HepG2 (cell line): ENCODE data around the gene C5AR1. TPM values are rescaled to one million over a fixed set of nuclear protein-coding genes. Genes with fewer than 3 reads are reported as not detected.
A peak's percentile ranks its signal among the peaks of the same experiment; 100 is the strongest.

ENCODE experiments used
- CHCHD3 ChIP-seq: sonication (generic); formaldehyde crosslinking; IDR thresholded peaks from 2 replicates; pipeline ENCODE4 v1.8.0; 2022; ENCODE audit warnings: mild to moderate bottlenecking, missing genetic modification reagents, moderate library complexity
- DNMT1 ChIP-seq: sonication (generic); formaldehyde crosslinking; IDR thresholded peaks from 2 replicates; pipeline ENCODE4 v1.5.1; 2020; ENCODE audit warnings: mild to moderate bottlenecking, missing genetic modification reagents
- HOXD1 ChIP-seq: sonication (generic); formaldehyde crosslinking; IDR thresholded peaks from 2 replicates; pipeline ENCODE4 v1.5.0; 2020; ENCODE audit warnings: missing genetic modification reagents
- JUNB ChIP-seq: sonication (generic); formaldehyde crosslinking; IDR thresholded peaks from 2 replicates; pipeline ENCODE4 v1.8.0; 2022; ENCODE audit warnings: missing genetic modification reagents, mild to moderate bottlenecking, borderline replicate concordance
- MATR3 ChIP-seq: sonication (generic); formaldehyde crosslinking; IDR thresholded peaks from 2 replicates; pipeline ENCODE4 v1.4.0; 2020; ENCODE audit warnings: missing genetic modification reagents
- MIXL1 ChIP-seq: IDR thresholded peaks from 2 replicates; pipeline ENCODE4 v1.6.1; 2016
- MTF1 ChIP-seq: sonication (generic); formaldehyde crosslinking; IDR thresholded peaks from 2 replicates; pipeline ENCODE4 v1.5.0; 2020; ENCODE audit warnings: missing genetic modification reagents
- REXO4 ChIP-seq: sonication (generic); formaldehyde crosslinking; IDR thresholded peaks from 2 replicates; pipeline ENCODE4 v1.8.0; 2022; ENCODE audit warnings: missing genetic modification reagents, mild to moderate bottlenecking, borderline replicate concordance
- RNF2 ChIP-seq: fragments of 450-650 bp; conservative IDR thresholded peaks from 2 replicates; pipeline ENCODE4 v1.6.1; 2016; ENCODE audit warnings: low read depth
- SRF ChIP-seq: IDR thresholded peaks from 2 replicates; pipeline ENCODE4 v1.6.1; 2011; ENCODE audit warnings: mild to moderate bottlenecking, low read depth, low read length, moderate library complexity
- SYNCRIP ChIP-seq: fragments of 200-400 bp; formaldehyde crosslinking; IDR thresholded peaks from 2 replicates; pipeline ENCODE4 v1.6.1; 2018; ENCODE audit warnings: mild to moderate bottlenecking, low read depth, low read length; ENCODE audit not compliant: insufficient read depth
- ZFAT ChIP-seq: sonication (generic); formaldehyde crosslinking; conservative IDR thresholded peaks from 2 replicates; pipeline ENCODE4 v1.8.1; 2023; ENCODE audit warnings: missing genetic modification reagents, inconsistent platforms
- ZNF207 ChIP-seq: fragments of 450-650 bp; IDR thresholded peaks from 2 replicates; pipeline ENCODE4 v1.6.1; 2016; ENCODE audit warnings: antibody characterized with exemption, borderline replicate concordance
- ZNF3 ChIP-seq: IDR thresholded peaks from 2 replicates; pipeline ENCODE4 v1.7.0; 2017; ENCODE audit warnings: inconsistent platforms
- ZNF556 ChIP-seq: sonication (generic); formaldehyde crosslinking; IDR thresholded peaks from 2 replicates; pipeline ENCODE4 v1.4.0; 2020; ENCODE audit warnings: mild to moderate bottlenecking, missing genetic modification reagents, borderline replicate concordance
- ZNF563 ChIP-seq: sonication (generic); formaldehyde crosslinking; IDR thresholded peaks from 2 replicates; pipeline ENCODE4 v1.8.0; 2022; ENCODE audit warnings: mild to moderate bottlenecking, moderate library complexity, missing genetic modification reagents
- ZNF572 ChIP-seq: sonication (generic); formaldehyde crosslinking; IDR thresholded peaks from 2 replicates; pipeline ENCODE4 v1.5.1; 2020; ENCODE audit warnings: mild to moderate bottlenecking, missing genetic modification reagents
- ZNF724P ChIP-seq: sonication (generic); formaldehyde crosslinking; IDR thresholded peaks from 2 replicates; pipeline ENCODE4 v1.8.0; 2022; ENCODE audit warnings: missing genetic modification reagents, borderline replicate concordance
- ZSCAN31 ChIP-seq: sonication (generic); formaldehyde crosslinking; IDR thresholded peaks from 2 replicates; pipeline ENCODE4 v1.5.0; 2020; ENCODE audit warnings: low read depth, mild to moderate bottlenecking, missing genetic modification reagents
- polyA plus RNA-seq, 8 experiments: library from polyadenylated mRNA; depleted of rRNA in 3 of 8; stranded (reverse) in 7 of 8; unstranded in 1 of 8; fragments of >200 nt; fragmentation: Illumina TruSeq in 4 of 8; extraction: Trizol in 4 of 8; gene quantifications; 2 replicates each; pipeline versions ENCODE4 v1.2.1 to v1.2.3, GENCODE V29; 2011 to 2016; ENCODE audit warnings: low read depth in 4 of 8, missing spikeins in 1 of 8, mixed read lengths in 1 of 8; ENCODE audit not compliant: insufficient read depth in 1 of 8
- total RNA-seq, 5 experiments: library from RNA; depleted of rRNA; stranded (reverse); fragments of >200 nt; fragmentation: Illumina TruSeq; extraction: Trizol; gene quantifications; 2 replicates each; pipeline ENCODE4 v1.2.3, GENCODE V29; 2016; ENCODE audit warnings: low read depth in 1 of 5
- TF ChIP-seq, protein P1 (sequence below): sonication (generic); formaldehyde crosslinking; IDR thresholded peaks from 2 replicates; pipeline ENCODE4 v1.4.0; 2020; ENCODE audit warnings: missing genetic modification reagents, mild to moderate bottlenecking, borderline replicate concordance
- TF ChIP-seq, protein P2 (sequence below): sonication (generic); formaldehyde crosslinking; IDR thresholded peaks from 2 replicates; pipeline ENCODE4 v1.8.0; 2023; ENCODE audit warnings: mild to moderate bottlenecking, missing genetic modification reagents
- TF ChIP-seq, protein P3 (sequence below): sonication (generic); formaldehyde crosslinking; IDR thresholded peaks from 2 replicates; pipeline ENCODE4 v1.8.0; 2022; ENCODE audit warnings: missing genetic modification reagents, low read depth, mild to moderate bottlenecking, borderline replicate concordance
- TF ChIP-seq, protein P4 (sequence below): sonication (generic); formaldehyde crosslinking; conservative IDR thresholded peaks from 2 replicates; pipeline ENCODE4 v1.4.0; 2020; ENCODE audit warnings: missing genetic modification reagents

C5AR1 gene
- total and polyA plus RNA-seq, 2 of the 13 experiments (the other 11 are each of a cell fraction or from before 2014, with no cell fraction given) = 0.07 to 1.6 TPM

DNA sequence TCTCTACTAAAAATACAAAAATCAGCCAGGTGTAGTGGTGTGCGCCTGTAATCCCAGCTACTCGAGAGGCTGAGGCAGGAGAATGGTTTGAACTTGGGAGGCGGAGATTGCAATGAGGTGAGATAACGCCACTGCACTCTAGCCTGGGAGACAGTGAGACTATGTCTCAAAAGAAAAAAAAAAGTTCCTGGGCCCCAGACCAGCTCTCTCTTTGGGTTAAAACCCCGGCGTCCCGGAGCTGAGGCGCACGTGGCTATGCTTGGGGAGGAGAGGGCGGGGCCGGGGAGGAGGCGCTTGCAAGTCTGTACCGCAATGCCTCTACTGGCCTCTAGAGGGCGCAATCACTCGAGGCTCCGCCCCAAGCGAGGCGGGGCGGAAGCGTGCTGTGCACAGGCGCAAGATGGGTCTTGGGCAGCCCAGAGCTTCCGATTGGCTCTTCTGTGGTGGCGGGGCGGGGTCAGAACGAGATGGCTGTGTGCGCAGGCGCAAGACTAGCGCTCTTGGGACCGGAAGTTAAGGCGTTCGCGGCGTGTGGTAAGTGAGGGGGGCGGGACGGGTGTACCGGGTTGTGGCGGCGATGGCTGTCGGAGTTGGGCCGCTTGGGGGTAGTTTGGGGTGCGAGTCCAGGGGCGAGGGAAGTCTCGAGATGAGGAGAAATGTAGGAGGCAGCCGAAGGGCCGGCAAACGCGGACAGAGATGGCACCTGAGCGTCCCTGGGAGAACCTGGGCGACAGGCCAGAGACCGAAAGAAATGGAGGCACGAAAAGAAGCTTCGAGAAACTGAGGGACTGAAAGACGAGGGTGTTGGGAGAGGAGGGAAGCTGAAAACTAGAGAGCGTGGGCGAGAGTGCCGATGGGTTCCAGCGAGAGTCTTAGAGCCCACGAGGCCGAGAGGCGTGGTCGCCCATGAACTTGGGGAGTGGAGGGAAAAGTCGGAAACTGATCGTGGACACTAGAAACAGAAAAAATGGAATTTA is 39.4 kb downstream of the C5AR1 start, which contains the start of gene DHX34 (continued):
- TF ChIP-seq ZNF572 (CRISPR knock-in tag) (peak; percentile 31; the same call in 1 of the 2 replicates), ZNF556 (CRISPR knock-in tag) (peak; percentile 71; the same call in 1 of the 2 replicates), ZNF563 (CRISPR knock-in tag) (peak; percentile 73; the same call in 1 of the 2 replicates), ZFAT (CRISPR knock-in tag) (no peak), MATR3 (no peak), MIXL1 (no peak), CHCHD3 (CRISPR knock-in tag) (no peak), ZNF3 (CRISPR knock-in tag) (no peak), ZNF724P (CRISPR knock-in tag) (peak; percentile 59; the same call in 1 of the 2 replicates), SYNCRIP (no peak), SRF (0 out of 2 replicates have a peak, but pooled peaks have one; percentile 26), JUNB (no peak), ZSCAN31 (CRISPR knock-in tag) (peak; percentile 62; the same call in 1 of the 2 replicates), HOXD1 (CRISPR knock-in tag) (no peak), MTF1 (no peak), DNMT1 (CRISPR knock-in tag) (no peak), ZNF207 (no peak), RNF2 (no peak), REXO4 (no peak)
- TF ChIP-seq, protein P1, sequence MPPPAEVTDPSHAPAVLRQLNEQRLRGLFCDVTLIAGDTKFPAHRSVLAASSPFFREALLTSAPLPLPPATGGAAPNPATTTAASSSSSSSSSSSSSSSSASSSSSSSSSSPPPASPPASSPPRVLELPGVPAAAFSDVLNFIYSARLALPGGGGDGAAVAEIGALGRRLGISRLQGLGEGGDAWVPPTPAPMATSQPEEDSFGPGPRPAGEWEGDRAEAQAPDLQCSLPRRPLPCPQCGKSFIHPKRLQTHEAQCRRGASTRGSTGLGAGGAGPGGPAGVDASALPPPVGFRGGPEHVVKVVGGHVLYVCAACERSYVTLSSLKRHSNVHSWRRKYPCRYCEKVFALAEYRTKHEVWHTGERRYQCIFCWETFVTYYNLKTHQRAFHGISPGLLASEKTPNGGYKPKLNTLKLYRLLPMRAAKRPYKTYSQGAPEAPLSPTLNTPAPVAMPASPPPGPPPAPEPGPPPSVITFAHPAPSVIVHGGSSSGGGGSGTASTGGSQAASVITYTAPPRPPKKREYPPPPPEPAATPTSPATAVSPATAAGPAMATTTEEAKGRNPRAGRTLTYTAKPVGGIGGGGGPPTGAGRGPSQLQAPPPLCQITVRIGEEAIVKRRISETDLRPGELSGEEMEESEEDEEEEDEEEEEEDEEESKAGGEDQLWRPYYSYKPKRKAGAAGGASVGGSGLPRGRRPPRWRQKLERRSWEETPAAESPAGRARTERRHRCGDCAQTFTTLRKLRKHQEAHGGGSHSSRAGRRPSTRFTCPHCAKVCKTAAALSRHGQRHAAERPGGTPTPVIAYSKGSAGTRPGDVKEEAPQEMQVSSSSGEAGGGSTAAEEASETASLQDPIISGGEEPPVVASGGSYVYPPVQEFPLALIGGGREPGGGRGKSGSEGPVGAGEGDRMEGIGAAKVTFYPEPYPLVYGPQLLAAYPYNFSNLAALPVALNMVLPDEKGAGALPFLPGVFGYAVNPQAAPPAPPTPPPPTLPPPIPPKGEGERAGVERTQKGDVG (CRISPR knock-in tag) = peak; percentile 84; the same call in 1 of the 2 replicates
- TF ChIP-seq, protein P2, sequence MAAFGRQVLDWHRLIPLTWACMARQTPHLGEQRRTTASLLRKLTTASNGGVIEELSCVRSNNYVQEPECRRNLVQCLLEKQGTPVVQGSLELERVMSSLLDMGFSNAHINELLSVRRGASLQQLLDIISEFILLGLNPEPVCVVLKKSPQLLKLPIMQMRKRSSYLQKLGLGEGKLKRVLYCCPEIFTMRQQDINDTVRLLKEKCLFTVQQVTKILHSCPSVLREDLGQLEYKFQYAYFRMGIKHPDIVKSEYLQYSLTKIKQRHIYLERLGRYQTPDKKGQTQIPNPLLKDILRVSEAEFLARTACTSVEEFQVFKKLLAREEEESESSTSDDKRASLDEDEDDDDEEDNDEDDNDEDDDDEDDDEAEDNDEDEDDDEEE (CRISPR knock-in tag) = peak; percentile 78; the same call in 1 of the 2 replicates
- TF ChIP-seq, protein P3, sequence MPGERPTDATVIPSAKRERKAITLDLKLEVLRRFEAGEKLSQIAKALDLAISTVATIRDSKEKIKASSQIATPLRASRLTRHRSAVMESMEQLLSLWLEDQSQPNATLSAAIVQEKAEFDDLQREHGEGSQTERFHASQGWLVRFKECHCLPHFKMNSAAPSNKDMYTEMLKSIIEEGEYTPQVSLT = no peak
- TF ChIP-seq, protein P4, sequence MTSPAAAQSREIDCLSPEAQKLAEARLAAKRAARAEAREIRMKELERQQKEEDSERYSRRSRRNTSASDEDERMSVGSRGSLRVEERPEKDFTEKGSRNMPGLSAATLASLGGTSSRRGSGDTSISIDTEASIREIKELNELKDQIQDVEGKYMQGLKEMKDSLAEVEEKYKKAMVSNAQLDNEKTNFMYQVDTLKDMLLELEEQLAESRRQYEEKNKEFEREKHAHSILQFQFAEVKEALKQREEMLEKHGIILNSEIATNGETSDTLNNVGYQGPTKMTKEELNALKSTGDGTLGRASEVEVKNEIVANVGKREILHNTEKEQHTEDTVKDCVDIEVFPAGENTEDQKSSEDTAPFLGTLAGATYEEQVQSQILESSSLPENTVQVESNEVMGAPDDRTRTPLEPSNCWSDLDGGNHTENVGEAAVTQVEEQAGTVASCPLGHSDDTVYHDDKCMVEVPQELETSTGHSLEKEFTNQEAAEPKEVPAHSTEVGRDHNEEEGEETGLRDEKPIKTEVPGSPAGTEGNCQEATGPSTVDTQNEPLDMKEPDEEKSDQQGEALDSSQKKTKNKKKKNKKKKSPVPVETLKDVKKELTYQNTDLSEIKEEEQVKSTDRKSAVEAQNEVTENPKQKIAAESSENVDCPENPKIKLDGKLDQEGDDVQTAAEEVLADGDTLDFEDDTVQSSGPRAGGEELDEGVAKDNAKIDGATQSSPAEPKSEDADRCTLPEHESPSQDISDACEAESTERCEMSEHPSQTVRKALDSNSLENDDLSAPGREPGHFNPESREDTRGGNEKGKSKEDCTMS (CRISPR knock-in tag) = no peak
